LoVo (cell line): ENCODE measurements around the gene ZNF189.

ENCODE experiments used
- DNase-seq: peaks from one replicate; pipeline ENCODE4 v3.0.0-alpha.2; 2016; ENCODE audit warnings: low spot score

The ZNF189 gene

DNA sequence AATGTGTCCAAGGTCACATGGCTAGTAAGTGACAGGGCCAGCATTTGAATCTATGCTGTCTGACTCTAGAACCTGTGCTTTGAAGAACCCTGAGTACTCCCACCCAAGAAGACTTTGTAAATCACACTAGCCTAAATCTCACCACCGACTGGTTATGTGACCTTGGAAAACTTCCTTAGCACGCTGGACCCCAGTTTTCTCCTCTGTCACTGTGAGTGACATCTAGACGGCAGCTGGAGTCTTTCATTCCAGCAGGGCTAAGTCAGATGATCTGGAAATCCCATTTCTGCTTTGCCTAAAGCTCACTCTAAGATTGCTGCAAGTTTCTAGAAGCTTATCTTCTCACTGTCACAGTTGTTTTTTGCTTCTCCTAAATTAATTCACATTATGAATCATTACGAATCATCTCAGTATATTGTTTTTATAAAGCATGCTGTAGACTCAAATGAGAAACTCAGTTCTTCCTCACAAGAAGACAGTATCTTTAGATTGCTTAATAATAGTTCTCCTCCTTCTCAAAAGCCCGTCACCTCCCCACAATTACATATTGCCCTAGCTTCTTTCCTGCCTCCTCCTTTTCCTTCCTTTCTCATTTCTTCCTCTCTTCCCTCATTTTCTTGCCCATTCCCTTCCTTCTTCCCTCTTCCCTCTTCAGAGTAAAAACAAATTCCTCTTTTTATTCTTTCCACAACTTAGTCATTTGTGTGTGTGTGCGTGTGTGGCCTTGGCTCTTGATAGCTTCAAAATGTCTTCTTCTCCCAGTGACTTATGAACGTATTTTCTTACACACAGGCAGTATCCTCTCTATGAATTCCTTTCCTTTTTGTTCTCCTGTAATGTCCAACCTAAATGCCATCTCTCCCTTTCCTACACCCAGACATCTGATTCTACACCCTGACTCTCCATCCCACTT is 20.1 kb downstream of the ZNF189 start:
- DNase-seq, result no peak

DNA sequence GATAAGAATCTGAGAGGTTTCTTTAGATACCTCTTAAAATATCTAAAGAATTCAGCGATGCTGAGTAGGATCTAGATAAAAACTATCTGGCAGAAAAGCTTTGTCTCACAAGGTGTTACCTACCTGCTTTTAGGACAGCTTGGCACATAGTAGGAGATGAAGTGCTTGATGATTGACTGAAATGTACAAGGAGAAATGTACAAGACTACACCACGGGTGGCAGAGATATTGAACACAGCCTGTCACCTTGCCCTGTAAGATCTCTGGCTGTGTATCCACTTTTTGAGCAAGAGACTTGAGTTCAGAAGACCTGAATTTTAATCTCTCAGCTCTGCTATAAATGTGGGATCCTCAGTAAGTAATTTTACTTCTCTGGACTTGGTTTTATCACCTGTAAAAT is 21.2 kb downstream of the ZNF189 start:
- no peak for DNase-seq

DNA sequence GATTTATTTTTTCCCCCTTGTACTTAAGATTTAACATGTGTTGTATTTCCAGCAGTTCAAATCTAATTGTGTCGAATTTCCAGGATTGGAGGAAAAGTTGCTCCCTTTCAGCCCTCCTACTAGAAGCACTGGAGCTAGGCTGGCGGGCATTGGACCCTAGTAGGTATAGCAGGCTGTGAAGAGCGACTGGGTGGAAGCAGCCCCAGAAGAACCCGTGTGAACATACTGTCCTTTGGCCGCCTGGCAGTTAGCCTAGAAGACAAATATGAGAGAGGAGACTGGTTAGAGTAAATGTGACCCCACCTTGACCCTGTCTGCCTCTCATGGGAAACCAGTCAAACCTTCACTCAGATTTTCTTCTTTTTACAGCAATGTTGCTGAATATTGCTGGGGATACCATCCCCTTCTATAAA is 23.0 kb downstream of the ZNF189 start:
- no peak for DNase-seq

DNA sequence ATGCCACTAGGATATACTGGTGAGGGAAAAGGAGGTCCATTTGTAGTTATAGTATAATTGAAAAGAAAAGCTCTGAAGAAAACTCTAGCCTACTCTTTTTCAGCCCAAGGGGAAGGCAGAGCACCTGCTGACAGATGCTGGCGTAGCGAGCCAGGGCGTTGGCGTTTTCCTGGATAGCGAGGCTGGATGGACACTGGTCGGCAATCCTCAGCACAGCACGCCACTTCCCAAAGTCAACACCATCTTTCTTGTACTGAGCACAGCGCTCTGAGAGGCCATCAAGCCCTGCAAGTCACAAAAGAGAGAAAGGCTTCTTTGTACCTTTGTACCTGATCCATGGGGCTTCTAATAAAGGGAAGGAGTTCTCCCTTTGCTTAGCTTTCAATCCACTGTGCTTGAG is 28.7 kb downstream of the ZNF189 start:
- no peak for DNase-seq

GRCh38 chr9:101427957-101428655 is 29.5 kb downstream of the ZNF189 start:
- DNase-seq, result no peak

DNA sequence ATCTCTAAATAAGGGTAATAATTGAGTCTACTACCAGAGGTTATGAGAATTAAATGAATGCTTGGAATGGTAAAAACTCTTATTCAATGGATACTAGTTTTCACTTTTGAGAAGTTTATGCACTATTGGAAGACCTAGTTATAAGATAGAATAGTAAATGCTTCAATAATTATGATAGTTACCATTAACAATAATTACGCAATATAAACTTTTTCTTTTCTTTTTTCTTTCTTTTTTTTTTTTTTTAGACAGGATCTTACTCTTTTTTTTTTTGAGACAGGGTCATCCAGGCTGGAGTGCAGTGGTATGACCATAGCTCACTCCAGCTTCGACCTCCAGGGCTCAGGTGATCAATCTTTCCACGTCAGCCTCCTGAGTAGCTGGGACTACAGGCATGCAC is 30.3 kb downstream of the ZNF189 start:
- DNase-seq, result no peak

GRCh38 chr9:101429736-101430135 is 31.1 kb downstream of the ZNF189 start:
- no peak for DNase-seq

GRCh38 chr9:101432171-101432570 is 33.5 kb downstream of the ZNF189 start:
- no peak for DNase-seq

DNA sequence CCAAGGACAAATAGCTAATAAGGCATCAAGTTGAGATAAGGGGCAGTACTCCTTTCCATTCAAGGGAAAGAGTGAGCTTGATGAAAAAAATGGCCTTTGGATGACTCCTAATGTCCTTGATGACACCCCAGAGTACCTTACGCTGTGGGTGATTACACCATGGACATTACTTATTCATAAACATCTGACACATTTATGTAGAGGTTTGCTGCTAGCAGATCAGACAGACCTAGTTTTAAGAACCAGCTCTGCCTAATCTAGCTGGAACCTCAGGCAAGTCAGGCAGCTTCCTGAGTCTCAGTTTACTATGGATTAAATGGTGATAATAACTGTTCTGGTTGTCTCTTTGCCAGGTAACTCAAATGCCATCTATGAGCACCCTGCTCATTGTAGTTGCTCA is 34.1 kb downstream of the ZNF189 start:
- DNase-seq, result no peak

- no peak for DNase-seq
These were observed 34.6 kb downstream of the ZNF189 start for GRCh38 chr9:101433229-101433628.

GRCh38 chr9:101434998-101435397 is 36.3 kb downstream of the ZNF189 start:
- DNase-seq, result no peak

DNA sequence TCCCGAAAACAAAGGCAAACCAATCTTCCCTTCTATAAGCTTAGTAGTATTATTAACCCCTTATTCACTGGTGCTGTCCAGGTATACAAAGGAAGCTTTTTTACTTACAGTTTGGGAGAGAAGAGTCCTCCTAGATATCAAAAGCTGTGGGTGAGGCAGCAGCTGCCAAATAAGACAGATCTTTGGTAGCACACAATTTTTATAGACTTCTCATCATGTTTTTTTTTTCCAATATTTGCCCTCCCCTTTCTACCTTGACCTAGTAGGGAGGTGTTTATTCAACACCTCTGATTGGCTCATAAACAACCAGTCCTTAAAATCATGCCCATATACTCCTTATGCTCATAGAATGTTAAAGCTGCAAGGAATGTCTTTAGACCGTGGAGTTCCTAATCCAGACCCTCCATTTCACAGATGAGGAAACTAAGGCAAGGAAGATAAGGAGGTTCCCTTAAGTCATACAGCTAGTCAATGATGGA is 37.0 kb downstream of the ZNF189 start, which contains the start of gene ALDOB:
Gene ALDOB (minus strand): TSS at position 174 of the 479 bp plus-strand sequence. CDS start 4,887 bp downstream, outside the sequence.
- no peak for DNase-seq

GRCh38 chr9:101437806-101438232 is 39.2 kb downstream of the ZNF189 start:
- DNase-seq, result no peak

DNA sequence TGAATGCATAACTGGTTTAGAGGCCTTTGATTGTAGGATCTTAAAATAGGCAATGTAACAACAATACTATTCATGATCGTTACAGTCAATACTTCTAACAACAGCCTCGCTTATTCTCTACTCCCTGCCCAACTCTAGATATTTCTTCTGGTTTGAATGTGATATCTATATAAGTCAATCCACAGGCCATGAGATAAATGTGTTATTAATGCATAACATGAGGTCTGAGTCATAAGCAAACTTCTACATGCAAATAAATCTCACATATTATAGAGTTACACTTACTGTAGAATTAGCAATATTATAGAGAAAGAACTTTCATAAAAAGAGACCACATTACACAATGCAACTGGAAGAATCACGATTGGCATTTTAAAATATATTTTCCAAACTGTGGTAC is 39.9 kb downstream of the ZNF189 start:
- no peak for DNase-seq

DNA sequence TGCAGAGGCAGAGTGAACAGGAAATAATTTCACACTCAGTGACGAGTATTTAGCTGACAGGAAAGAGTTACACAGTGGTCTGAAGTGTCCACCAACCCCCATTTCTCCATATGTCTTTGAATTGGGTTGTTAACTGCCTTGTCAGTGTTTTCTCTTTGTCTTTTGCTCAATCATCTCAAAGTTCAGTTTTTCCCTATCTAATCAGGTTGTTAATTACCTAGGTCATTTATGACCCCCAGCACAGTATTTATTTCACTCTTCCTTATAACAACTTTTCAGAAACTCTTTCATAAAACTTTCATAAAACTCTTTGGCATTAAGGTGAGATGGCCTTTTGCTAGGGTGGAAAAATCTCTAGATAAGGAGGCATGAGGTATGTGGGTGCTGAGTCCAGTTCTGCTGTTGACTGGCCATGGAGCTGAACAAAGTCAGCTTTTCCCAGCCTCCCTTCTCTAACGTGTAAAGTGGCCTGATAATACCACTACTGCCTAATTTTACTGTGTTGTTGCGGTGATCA is 42.1 kb downstream of the ZNF189 start:
- DNase-seq, result no peak

DNA sequence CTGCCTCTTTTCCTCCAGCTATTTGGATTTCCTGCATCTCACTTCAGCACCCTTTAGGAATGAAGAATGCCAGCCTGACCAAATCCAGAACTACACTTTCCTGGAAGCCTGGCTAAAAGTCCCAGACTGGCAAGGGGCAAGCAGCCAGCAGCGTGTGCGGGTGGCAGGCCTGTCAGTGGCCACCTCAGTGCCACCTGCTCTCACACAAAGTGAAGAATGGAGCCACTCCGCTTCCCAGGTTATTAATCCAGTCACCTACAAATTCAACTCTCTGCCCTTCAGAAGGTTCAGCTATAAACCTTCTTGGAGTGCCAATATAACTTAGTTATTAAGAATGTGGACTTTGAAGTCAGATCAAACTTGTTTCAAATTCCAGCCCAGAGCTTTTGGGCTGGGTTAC is 43.7 kb downstream of the ZNF189 start:
- no peak for DNase-seq

DNA sequence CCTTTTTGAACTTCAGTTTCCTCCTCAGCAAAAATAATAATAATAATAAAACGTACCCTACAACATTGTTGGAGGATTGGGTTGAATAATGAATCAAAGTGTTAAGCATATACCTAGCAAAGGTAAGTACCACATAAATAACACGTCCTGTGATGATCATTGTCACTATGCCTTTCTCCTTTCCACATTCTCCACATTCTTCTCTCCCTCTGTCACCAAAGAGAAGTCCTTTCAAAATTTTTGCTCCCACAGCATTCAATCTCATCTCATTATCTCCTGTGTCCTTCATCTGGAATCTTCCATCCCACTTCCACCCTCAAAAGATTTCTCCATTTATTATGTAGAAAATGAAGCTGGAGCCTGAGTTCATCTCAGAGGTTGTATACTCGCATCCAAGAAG is 44.1 kb downstream of the ZNF189 start:
- DNase-seq, result no peak

DNA sequence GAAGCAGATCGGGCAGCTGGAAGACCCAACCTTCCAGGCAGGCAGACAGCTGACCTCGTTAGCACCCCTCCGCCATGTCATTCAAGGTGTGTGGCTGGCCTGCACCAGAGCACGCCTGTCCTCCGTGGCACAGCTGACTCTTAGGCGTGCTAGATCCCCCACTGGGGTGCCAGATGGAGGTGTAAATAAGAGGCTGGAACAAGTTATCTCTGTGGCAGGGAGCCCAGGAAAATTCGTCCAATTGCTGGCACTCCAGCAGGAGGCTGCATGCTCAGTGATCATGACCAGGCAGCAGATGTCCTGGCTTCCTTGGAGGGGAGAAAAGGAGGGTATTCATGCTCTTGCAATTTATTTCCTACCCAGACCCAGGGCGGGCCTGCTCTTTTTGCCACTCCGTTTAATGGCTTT is 44.7 kb downstream of the ZNF189 start:
- DNase-seq, result no peak

GRCh38 chr9:101445353-101446029 is 46.8 kb downstream of the ZNF189 start:
- no peak for DNase-seq

- no peak for DNase-seq
These were observed 48.1 kb downstream of the ZNF189 start for GRCh38 chr9:101446732-101447131.

DNA sequence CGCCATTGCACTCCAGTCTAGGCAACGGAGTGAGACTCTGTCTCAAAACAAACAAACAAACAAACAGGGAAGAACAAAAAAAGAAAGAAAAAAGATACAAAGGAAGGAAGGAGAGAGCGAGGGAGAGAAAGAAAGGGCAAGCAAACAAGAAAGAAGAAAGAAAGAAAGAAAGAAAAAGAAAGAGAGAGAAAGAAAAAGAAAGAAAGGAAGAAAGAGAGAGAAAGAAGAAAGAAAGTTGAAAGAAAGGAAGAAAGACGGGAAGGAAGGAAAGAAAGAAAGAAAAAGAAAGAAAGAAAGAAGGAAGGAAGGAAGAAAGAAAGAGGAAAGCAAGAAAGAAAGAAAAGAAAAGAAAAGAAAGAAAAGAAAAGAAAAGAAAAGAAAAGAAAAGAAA is 50.0 kb downstream of the ZNF189 start:
- peak; percentile 14 for DNase-seq

DNA sequence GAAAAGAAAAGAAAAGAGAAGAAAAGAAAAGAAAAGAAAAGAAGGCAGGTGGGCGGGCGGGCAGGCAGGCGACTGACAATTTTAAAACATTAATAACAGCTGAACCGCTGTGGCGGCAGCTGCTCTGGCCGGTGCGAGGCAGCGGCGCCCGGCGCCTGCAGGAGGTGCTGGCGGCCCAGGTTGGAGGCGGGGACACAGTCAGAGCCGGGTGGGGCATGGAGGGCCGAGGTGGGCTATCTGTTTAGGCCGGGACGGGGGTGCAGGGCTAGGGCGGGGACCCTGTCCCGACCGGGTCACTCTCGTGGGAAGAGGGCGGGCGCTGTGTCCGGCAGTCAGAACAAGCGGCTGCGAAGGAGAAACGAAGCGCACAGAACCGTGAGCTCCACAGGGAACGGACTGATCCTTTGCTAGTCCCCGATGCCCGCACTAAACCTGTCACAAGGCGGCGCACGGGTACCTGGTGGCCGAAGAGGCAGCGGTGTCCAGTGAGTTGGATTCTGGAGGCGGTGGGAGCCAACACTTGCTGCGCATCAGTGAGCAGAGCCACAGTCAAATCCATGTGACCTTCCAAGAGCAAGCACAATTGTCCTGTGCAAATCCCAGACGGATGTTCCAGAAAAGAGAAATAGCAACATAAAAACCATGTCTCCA is 50.5 kb downstream of the ZNF189 start:
- DNase-seq, result peak; percentile 82
